HG03108 (cell line): Measurements from ENCODE around the gene RNF187.

Experiments used
- ATAC-seq: cut with Tn5 transposase; IDR thresholded peaks from one replicate; pipeline ENCODE4 v1.9.1; 2021; ENCODE audit warnings: moderate library complexity; ENCODE audit not compliant: unreplicated experiment

RNF187 gene

DNA sequence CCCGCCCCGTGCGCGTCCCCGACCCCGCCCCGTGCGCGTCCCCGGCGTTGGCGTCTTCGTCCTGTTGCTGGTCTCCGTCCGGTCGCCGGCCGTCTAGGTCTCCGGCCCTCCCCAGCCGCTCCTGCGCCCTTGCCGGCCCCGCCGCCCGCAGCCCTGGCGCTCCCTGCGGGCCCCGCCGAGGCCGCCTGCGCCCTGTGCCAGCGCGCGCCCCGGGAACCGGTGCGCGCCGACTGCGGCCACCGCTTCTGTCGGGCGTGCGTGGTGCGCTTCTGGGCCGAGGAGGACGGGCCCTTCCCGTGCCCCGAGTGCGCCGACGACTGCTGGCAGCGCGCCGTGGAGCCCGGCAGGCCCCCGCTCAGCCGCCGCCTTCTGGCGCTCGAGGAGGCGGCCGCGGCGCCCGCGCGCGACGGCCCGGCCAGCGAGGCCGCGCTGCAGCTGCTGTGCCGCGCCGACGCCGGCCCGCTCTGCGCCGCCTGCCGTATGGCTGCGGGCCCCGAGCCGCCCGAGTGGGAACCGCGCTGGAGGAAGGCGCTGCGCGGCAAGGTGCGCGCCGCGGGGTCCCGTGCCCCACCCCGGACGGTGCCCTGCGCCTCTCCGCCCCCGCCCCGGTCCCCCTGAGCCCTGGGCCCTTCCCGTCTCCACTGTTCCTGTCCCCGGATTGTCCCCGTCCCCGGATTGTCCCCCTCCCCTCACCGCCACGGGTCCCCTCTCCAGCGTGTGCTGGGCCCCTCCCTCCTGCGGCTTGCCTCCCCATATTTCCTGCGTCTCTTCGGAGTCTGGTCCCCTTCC lies at the start of gene RNF187:
Gene RNF187, plus strand, starts transcription at position 47 of the 789 bp plus-strand sequence.
- ATAC-seq, result peak; percentile 66

DNA sequence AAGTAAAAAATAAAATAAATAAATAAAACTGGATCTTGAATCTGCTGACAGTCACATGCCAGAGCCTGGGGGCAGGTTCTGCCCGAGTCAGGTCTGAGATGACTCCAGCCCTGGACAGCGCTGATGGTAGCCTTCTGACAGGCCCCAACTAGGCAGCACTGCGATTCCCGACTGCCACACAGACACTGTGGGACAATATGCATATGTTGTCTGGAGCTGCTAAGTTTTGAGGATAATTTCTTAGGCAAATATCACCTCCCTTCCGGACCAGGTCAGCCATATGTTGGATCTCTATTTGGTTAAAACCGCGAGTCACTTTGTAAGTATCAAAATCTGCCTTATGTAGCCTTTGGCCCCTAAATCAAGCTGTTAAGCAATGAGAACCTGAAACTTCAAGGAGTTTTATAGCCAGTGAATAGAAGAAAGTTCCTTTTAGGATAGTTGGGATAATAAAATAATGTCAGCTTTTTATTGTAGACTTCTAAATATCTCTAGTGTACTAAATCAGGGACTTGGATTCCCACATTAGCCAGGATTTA lies 49.7 kb upstream of the RNF187 start:
- ATAC-seq, result no peak

DNA sequence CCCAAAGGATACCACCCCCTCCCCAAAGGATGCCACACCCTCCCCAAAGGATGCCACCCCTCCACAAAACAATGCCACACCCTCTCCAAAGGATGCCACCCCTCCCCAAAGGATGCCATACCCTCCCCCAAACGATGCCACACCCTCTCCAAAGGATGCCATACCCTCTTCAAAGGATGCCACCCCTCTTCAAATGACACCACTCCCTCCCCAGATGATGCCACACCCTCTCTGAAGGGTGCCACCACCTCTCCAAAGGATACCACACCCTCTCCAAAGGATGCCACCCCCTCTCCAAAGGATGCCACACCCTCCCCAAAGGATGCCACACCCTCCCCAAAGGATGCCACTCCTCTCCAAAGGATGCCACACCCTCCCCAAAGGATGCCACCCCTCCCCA lies 48.9 kb upstream of the RNF187 start:
- no peak for ATAC-seq

DNA sequence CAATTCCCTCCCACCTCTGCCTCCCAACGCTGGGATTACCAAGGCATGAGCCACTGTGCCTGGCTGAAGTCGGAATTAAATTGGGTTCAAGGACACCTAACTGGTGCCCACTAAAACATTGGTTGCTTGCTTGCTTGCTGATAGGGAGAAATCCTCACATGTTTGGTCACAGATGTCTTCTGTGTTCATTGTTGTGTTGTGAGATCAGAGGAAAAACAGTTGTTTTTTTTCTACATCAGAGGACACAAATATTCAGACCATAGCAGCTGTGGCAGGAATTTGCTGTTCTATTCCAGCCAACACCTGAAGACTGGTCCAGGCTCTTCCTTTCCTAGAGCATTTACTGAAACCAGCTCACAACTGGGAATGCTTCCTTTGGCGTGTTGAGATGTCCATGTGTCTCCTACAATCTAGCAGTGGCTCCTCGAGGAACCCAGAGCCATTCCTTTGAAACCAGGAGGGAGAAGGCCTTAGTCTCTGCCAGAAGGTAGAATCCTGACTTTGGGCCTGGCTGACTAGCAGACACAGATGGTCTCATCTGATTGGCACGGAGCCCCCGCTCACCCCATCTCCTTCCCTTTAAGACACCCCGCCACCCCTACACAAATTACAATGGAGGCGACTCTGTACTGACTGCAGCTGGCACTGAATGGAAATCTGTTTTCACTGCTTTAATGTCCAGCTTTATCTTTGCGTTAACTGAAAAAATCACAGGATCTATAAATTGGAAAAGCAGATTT lies 46.3 kb upstream of the RNF187 start:
- no peak for ATAC-seq

DNA sequence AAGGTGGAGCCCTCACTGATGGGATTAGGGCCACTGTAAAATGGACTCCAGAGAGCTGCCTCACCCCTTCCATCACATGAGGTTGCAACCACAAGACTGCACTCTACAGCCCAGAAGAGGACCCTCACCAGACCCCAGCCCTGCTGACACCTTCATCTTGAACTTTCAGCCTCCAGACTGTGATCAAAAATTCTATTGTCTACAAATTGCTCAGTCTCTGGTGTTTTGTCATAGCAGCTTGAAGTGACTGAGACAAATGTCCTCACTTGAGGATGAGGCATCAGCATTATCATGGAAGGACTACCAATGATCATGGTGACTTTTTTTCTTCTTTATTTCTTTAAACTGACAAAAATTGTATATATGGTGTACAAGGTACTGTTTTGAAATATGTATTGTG lies 43.8 kb upstream of the RNF187 start:
- ATAC-seq, result no peak

DNA sequence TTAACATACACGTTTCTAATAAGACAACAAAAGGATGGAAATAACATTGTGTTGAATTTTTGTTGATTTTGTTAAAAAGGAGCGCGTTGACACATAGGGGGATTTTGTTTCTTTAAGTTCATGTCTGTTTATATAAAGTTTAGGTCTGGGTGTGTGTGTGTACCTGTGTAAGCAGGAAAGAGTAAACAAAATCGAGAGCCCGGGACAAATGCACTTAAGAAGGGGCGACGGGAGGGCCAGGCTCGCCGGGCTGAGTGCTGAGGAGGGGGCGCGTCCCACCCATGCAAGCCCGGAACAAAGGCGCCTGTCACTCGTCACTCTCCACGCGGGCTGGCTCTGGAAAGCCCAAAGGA lies 41.7 kb upstream of the RNF187 start:
- no peak for ATAC-seq

DNA sequence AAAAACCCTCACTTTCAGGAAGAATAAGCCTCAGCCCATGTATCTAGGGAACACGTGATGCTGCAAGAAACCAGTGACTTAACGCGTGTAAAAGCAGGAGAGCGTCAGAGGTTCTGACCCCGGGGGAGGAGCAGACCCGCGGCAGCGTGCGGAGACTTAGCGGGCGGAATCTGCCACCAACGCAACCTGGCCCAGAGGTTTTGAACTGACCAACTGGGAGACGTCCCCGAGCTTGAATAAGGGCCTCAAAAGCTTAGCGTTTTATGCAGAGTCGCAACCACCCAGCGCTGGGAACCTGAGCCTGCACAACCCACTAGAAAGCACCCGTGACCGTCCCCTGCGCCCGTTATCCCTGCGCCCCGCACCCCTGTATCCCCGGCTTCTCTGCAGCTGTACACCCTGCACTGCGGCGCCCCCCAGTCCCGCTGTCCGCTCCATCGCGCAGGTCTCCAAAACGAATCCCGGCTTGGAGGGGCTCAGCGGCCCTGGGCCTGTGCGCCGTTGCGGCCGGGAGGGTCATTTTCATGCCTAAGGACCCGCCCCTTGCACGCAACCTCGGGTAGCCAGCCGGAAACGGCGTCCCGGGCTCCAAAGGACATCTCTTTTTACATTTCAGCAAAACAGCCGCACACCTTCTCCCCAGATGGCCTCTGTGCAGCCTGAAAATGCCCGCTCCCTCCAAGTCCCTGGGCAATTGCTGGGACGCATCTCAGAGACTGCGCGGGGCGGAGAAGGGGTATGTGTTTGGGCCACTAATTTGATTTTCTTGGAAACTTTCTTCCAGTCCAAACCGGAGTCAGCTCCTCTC lies 41.1 kb upstream of the RNF187 start:
- ATAC-seq, result no peak

DNA sequence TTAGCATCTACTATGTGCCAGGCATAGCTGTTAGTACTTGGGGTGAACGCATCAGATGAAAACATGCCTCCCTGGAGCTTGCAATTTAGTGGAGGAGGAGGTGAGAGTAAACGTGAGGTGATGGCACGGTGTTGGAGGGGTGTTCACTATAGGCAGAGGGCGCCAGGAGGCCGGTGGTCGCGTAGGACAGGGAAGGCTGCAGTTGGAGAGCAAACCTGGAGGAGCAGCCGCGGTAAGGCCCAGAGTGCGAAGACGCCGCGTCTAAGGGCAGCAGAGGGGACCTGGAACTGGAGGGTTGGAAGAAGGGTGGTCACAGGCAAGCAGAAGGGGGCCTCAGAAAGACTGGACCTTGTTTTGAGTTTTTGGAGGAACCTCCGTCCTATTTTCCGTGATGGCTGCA lies 40.3 kb upstream of the RNF187 start:
- ATAC-seq, result no peak

DNA sequence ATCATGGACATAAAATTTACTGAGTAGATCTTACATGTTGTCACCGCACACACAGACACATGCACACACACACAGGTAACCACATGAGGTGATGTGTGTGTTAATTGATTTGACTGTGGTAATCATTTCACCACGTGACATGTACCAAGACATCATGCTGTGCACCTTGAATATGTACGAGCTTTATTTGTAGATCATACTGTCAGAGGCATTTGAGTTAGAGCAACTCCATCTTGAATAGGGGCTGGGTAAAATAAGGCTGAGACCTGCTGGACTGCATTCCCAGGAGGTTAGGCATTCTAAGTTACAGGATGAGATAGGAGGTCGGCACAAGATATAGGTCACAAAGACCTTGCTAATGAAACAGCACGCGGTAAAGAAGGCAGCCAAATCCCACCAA lies 38.8 kb upstream of the RNF187 start:
- no peak for ATAC-seq

DNA sequence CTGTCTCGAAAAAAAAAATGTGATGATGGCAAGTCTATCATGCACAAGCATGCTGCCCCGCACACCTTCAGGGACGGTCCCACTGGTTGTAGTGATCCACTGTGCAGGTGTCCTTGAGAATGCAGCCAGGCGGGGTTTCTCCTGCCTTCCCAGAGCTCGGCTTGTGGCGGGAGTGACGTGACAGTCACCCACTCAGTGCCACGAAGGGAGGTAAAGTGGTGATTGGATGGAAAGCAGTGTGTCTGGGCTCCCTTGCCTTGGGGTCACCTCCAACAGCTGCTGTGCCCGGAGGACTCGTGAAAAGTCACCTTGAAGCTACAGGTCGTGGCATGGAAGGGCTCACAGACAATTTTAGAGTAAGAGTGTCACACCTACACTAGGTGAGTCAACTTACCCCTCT lies 37.0 kb upstream of the RNF187 start:
- ATAC-seq, result no peak

DNA sequence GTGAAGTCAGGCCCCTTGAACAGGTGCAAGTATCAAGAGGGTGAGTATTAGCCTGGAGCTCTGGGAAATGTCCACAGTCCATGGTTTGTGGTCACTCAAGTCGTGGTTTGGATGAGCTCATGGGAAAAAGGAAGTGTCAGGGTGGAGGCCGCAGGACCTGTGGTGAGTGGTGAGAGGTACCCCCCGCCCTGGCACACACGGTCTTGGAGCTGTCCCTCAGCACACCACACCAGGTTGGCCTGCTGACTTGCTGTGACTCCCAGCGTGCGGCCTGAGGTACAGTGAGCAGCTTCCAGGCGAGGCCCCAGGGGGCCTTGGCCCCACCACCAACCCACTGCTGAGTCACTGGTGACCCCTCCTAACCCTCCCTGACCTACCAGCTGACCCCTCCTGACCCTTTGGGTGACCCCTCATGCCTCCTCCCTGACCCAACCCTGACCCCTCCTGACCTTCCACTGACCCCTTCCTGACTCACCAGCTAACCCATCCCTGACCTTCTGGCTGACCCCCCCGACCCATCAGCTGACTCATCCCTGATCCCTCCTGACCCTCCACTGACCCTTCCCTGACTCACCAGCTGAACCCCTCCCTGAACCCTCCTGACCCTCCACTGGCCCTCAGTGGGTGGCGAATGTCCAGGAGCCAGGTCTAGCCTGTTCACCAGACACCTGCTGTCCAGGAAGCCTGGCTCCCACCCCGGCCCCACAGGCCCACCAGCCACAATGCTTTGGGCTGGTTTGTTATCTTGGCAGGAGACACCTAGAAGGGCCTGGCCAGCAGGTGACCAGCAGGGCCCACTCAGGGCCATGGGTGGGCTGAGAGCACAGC lies 34.8 kb upstream of the RNF187 start:
- no peak for ATAC-seq

DNA sequence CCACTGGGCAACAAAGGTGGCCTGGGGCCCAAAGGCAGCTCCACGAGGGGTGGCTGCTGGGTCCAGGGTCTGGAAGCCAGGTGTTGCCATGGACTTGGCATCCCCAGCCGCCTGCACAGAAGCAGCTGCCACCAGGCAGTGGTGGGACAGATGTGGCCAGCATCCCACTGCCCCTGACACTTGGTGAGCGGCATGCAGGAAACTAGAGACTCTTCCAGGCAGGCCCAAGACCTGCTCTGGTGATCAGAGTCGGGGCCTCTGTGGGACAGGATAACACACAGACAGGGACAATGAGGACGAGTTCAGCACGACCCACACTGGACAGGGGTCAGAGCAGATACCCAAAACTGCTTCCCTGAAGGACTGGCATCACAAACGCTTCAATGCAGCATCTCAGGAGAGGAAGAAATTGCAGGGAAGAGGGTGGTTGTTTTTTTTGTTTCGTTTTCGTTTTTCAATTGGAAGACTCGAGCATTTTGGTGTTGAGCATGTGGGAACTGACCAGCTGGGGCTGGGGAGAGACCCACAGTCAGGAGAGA lies 34.1 kb upstream of the RNF187 start:
- ATAC-seq, result no peak

DNA sequence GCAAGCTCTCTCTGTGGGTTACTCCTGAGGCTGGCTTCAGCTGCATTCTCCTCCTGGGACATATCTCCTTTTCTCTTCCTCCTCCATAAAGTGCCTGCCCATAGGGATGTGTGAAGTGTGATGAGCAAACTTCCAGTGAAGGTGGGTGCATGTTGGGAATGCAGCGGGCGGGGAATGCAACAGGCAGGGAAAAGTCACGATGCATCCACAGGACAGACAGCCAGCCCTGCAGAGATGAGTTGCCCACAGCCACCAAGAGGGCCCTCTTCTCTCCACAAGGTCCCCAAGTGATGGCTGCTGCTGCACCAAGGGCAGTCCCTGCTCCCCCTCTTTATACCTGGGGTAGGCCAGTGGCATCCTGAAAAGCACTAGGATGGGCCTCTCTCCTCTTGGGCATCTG lies 33.6 kb upstream of the RNF187 start:
- ATAC-seq, result no peak

DNA sequence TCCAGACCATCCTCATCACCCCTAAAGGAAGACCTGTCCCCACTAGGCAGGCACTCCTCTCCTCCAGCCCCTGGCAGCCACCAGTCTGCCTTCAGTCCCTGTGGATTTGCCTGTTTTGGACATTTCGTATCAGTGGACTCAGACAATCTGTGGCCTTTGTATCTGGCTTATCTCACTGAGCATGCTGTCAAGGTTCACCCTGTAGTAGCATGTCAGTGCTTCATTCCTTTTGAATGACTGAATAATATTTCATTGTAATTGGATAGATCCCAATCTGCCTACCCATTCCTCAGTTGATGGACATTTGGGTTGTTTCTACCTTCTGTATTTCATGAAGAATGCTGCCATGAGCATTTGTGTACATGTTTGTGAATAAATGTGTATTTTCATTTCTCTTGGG lies 32.9 kb upstream of the RNF187 start:
- no peak for ATAC-seq

DNA sequence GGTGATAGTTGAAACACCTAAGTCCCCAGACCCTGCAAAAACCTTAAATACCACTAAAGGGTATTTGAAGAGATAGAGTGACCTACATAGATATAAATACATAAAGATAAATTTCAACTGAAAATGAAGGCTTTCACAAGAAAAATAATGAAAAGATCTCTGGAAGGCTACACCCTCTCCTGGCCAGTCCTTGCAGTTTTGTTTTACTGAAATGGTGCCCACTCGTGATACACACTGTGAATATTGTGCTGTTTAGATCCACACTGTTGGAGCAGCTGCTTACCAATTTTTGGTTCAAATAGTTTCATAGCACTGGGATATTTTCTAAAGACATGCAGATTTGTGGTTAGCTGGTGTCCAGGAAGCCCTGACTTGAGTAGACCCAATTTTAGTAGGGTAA lies 31.5 kb upstream of the RNF187 start:
- no peak for ATAC-seq

DNA sequence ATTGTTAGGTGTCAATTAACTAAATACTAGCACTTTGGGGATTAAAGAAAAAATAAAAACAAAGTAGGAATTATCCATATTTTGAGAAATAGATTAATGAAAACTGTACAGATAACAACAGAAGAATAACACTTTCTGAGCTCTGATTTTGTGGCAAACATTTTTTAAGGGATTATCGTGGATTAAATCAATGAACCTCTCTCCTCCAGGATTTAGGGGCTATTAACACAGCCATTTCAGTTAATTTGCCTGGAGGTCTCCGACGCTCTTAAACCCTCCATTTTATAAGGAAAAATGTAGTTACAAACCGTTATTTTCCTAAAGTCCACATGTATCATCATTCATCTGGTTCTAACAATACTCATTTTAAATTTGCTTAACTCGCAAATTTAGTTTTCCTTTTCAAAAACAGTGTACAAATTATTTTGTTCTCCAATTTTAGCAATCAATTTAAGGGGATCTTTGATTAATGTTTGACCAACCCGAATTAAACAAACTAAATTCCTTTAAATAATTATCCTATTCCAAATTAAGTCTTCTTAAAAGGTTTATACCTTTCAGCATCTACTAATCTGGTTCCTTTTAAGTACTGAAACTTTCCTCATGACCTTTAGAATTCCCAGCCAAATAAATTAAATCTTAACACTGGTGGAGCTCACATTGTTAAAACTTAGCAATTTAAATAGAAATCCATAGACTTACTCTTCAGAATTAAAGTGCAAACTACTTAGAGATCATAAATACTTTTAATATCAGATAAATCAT lies 30.7 kb upstream of the RNF187 start:
- ATAC-seq, result no peak

DNA sequence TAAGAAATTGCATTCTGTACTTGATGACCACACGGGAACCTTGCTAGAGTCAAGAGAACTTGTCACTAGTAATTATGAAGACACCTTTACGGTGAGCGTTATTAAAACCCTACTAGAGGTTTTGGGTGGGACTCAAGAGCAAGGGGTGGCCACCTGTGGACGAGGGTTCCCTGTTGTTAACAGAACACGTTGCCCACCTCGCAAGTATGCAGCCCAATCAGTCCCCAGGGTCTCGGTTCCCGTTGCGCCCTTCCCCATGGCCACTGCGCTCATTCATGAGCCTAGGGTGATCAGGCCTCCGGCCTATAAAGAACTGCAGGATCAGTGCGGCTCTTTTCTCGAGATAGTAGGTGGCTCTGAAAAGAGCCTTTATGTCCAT lies 30.2 kb upstream of the RNF187 start:
- peak; percentile 9 for ATAC-seq

DNA sequence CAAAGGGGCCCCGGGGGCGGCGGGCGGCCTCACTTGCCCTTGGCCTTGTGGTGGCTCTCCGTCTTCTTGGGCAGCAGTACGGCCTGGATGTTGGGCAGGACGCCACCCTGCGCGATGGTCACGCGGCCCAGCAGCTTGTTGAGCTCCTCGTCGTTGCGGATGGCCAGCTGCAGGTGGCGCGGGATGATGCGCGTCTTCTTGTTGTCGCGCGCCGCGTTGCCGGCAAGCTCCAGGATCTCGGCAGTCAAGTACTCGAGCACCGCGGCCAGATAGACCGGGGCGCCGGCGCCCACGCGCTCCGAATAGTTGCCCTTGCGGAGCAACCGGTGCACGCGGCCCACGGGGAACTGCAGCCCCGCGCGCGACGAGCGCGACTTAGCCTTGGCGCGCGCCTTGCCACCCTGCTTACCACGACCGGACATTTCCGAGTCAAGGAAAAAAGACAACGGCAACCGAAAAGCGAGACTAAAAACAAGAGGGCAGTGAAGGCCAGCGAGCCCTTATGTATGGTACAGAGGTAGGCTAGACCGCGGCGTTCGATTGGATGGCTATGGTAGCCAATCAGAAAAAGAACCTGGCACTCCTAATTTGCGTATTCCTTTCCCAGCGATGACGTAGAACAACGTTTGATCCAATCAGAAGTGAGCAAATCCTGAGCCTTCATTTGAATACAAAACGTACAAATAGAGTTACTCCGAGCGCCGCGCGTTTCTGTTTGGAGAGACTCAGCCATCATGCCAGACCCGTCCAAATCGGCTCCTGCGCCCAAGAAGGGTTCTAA lies 29.6 kb upstream of the RNF187 start:
- ATAC-seq, result peak; percentile 88
